Ovary (tissue), 3 donors: ENCODE measurements around the gene PTPA.

Experiments
- CTCF ChIP-seq, 3 donors: fragments of 450-650 bp in 2 of 3; fragments of 200-600 bp in 1 of 3; IDR thresholded peaks; one replicate each; pipeline versions ENCODE4 v1.5.1 to v1.8.0; 2016 to 2022; ENCODE audit warnings: antibody characterized with exemption in 3 of 3, mild to moderate bottlenecking in 1 of 3
- EP300 ChIP-seq: sonication (generic); formaldehyde crosslinking; IDR thresholded peaks from one replicate; pipeline ENCODE4 v1.6.1; 2017; ENCODE audit warnings: antibody characterized with exemption
- POLR2A ChIP-seq: fragments of 450-650 bp; IDR thresholded peaks from one replicate; pipeline ENCODE4 v1.6.1; 2017; ENCODE audit warnings: antibody characterized with exemption, mild to moderate bottlenecking, moderate library complexity
- donor health status: DM: no; HTN: no; CAD: no.

- TF ChIP-seq CTCF (IDR thresholded peaks at IDR 0.05) (no peak), POLR2A (no peak), EP300 (no peak)
Observed at GRCh38 chr9:129095170-129095667, 16.0 kb upstream of the PTPA start.
